GM12892 (cell line): ENCODE measurements around the gene TSHZ3.

ENCODE experiments used
- POLR2A ChIP-seq: IDR thresholded peaks from 2 replicates; pipeline ENCODE4 v1.6.1; 2011; ENCODE audit warnings: low read depth, low read length, control low read depth
- TAF1 ChIP-seq: IDR thresholded peaks from 2 replicates; pipeline ENCODE4 v1.6.1; 2011; ENCODE audit warnings: low read depth, mild to moderate bottlenecking, control low read depth, low read length, borderline replicate concordance

- TF ChIP-seq POLR2A, result no peak
- no peak for TF ChIP-seq TAF1
These were observed 2.8 kb downstream of the TSHZ3 start for GRCh38 chr19:31346184-31347059.
